Common myeloid progenitor, CD34-positive (primary cell): Measurements from ENCODE around the gene KAZN.

Experiments used
- CTCF ChIA-PET: fragments of 350-600 bp; sonication (Branson Sonifier 250); formaldehyde crosslinking; loops from one replicate; lab custom pipeline; 2021; ENCODE audit warnings: antibody characterized with exemption; lab: Charles Lee
- POLR2A ChIA-PET: fragments of 350-600 bp; sonication (Branson Sonifier 250); formaldehyde crosslinking; loops from one replicate; lab custom pipeline; 2021; ENCODE audit warnings: antibody characterized with exemption; lab: Charles Lee
- DNase-seq, 3 donors: peaks; one replicate each; pipeline versions ENCODE4 v3.0.0 to v3.0.0-alpha.2; 2013
- H3K27ac ChIP-seq, 2 experiments: 1 replicate in 1 of 2; 2 replicates in 1 of 2; pipeline ENCODE4 v1.7.0; 2013; ENCODE audit warnings: inconsistent platforms in 2 of 2, low read length in 2 of 2, mild to moderate bottlenecking in 2 of 2, low read depth in 1 of 2, moderate library complexity in 1 of 2; ENCODE audit not compliant: severe bottlenecking in 2 of 2, insufficient read depth in 1 of 2, poor library complexity in 1 of 2
- H3K27me3 ChIP-seq, 5 experiments: replicated peaks in 2 of 5; 1 replicate in 3 of 5; 2 replicates in 2 of 5; pipeline versions ENCODE4 v1.6.1 to v1.7.0; 2013; ENCODE audit warnings: low read length in 4 of 5, mild to moderate bottlenecking in 2 of 5, moderate library complexity in 2 of 5, inconsistent platforms in 1 of 5; ENCODE audit not compliant: insufficient read depth in 5 of 5, control insufficient read depth in 4 of 5
- H3K36me3 ChIP-seq, 4 experiments: 1 replicate in 2 of 4; 2 replicates in 2 of 4; pipeline versions ENCODE4 v1.6.1 to v1.7.0; 2013; ENCODE audit warnings: low read length in 3 of 4, control low read depth in 1 of 4, mild to moderate bottlenecking in 1 of 4; ENCODE audit not compliant: control insufficient read depth in 4 of 4, insufficient read depth in 4 of 4
- H3K4me1 ChIP-seq, 4 experiments: 1 replicate in 3 of 4; 2 replicates in 1 of 4; pipeline versions ENCODE4 v1.6.1 to v1.7.1; 2013; ENCODE audit warnings: low read length in 3 of 4, mild to moderate bottlenecking in 3 of 4, control low read depth in 1 of 4, inconsistent platforms in 1 of 4, moderate library complexity in 1 of 4; ENCODE audit not compliant: control insufficient read depth in 4 of 4, insufficient read depth in 4 of 4; ENCODE audit errors: control extremely low read depth in 1 of 4
- H3K4me3 ChIP-seq, 7 experiments: 1 replicate in 4 of 7; 2 replicates in 3 of 7; pipeline versions ENCODE4 v1.5.1 to v1.7.0; 2013; ENCODE audit warnings: mild to moderate bottlenecking in 7 of 7, low read length in 6 of 7, moderate library complexity in 6 of 7, inconsistent platforms in 2 of 7, low read depth in 2 of 7, control low read depth in 1 of 7; ENCODE audit not compliant: insufficient read depth in 4 of 7, control insufficient read depth in 1 of 7; ENCODE audit errors: extremely low read depth in 1 of 7
- H3K9me3 ChIP-seq, 5 experiments: 1 replicate in 4 of 5; 2 replicates in 1 of 5; pipeline versions ENCODE4 v1.6.1 to v1.7.1; 2013; ENCODE audit warnings: low read length in 4 of 5, mild to moderate bottlenecking in 2 of 5, inconsistent platforms in 1 of 5, low read depth in 1 of 5, moderate library complexity in 1 of 5; ENCODE audit not compliant: control insufficient read depth in 4 of 5, insufficient read depth in 2 of 5; ENCODE audit errors: control extremely low read depth in 1 of 5
- WGBS: methylation state at CpG from one replicate; pipeline ENCODE4 v1.1.5; 2013; ENCODE audit not compliant: insufficient coverage; 5-methylcytosine and 5-hydroxymethylcytosine counted together

The KAZN gene

GRCh38 chr1:14891991-14892390 is 293.5 kb downstream of the KAZN start:
- Histone ChIP-seq H3K27ac (no peak overlapping the region), H3K4me1 (no peaks in the 10 kb centered on the region), H3K36me3 (no peaks in the 10 kb centered on the region), H3K9me3 (peaks cover 0 to 2% (median 0%) of the 10 kb centered on the region in 5 experiments), H3K27me3 (peaks cover 0 to 7% (median 2%) of the 10 kb centered on the region in 5 experiments), H3K4me3 (no peak overlapping the region)
- POLR2A ChIA-PET: interaction anchor here (0.7 kb wide), 1 partner anchor 56 kb away, joined by 4 read pairs; no protein-coding TSS in a partner anchor
- 95% methylated on average over 4 of the region's 4 CpGs for WGBS
- DNase-seq: no peak
- CTCF ChIA-PET: no interaction called here

GRCh38 chr1:14894811-14895560 is 296.5 kb downstream of the KAZN start:
- no peaks in the 10 kb centered on the region for H3K36me3 ChIP-seq
- 78% methylated on average over 9 of the region's 11 CpGs for WGBS
- H3K4me3 ChIP-seq: no peak overlapping the region
- no peaks in the 10 kb centered on the region for H3K4me1 ChIP-seq
- DNase-seq: no peak
- ChIA-PET CTCF (interaction anchor here (1.1 kb wide), 1 partner anchor 133 kb away, joined by 3 read pairs; no protein-coding TSS in a partner anchor), POLR2A (no interaction called here)
- peaks cover 0 to 2% (median 0%) of the 10 kb centered on the region in 5 experiments for H3K9me3 ChIP-seq
- H3K27ac ChIP-seq: no peak overlapping the region
- peaks cover 0 to 14% (median 3%) of the 10 kb centered on the region in 5 experiments for H3K27me3 ChIP-seq

DNA sequence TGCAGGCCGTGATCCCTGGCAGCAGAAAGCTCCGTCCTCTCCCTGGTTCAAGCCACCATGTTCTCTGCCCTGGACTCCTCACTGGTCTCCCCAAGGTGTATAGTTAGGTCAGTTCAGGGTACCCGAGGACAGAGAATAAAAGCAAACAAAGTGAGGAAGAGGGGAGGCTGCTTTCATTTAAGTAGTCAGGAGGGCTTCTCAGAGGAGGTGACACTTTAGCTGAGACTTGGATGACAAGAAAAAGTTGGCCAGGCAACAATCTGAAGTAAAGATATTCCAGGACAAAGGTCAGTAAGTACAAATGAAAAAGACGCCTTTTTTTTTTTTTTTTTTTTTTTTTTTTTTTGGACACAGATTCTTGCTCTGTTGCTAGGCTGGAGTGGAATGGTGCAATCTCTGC is 297.2 kb downstream of the KAZN start:
- CTCF ChIA-PET: interaction anchor here (1.1 kb wide), 1 partner anchor 132 kb away, joined by 3 read pairs; no protein-coding TSS in a partner anchor
- H3K9me3 ChIP-seq: peaks cover 0 to 2% (median 0%) of the 10 kb centered on the region in 5 experiments
- H3K4me3 ChIP-seq: no peak overlapping the region

GRCh38 chr1:14896381-14897079 is 298.0 kb downstream of the KAZN start:
- ChIA-PET POLR2A (no interaction called here), CTCF (interaction anchor here (0.7 to 1.1 kb wide), 2 partner anchors 30 to 131 kb away, joined by 3 read pairs; no protein-coding TSS in a partner anchor)
- H3K27ac ChIP-seq: no peak overlapping the region
- WGBS: 94% methylated on average over 2 of the region's 3 CpGs
- H3K27me3 ChIP-seq: peaks cover 0 to 19% (median 5%) of the 10 kb centered on the region in 5 experiments
- H3K4me3 ChIP-seq: no peak overlapping the region
- H3K36me3 ChIP-seq: no peaks in the 10 kb centered on the region
- DNase-seq: no peak
- H3K4me1 ChIP-seq: no peaks in the 10 kb centered on the region
- H3K9me3 ChIP-seq: peaks cover 0 to 2% (median 0%) of the 10 kb centered on the region in 5 experiments

More for the DNA sequence above, 297.2 kb downstream of the KAZN start:
- H3K27me3 ChIP-seq: peaks cover 0 to 12% (median 3%) of the 10 kb centered on the region in 5 experiments
- H3K36me3 ChIP-seq: no peaks in the 10 kb centered on the region
- POLR2A ChIA-PET: no interaction called here
- WGBS: 93% methylated on average over 3 of the region's 4 CpGs
- H3K27ac ChIP-seq: no peak overlapping the region
- no peak for DNase-seq
- H3K4me1 ChIP-seq: no peaks in the 10 kb centered on the region

DNA sequence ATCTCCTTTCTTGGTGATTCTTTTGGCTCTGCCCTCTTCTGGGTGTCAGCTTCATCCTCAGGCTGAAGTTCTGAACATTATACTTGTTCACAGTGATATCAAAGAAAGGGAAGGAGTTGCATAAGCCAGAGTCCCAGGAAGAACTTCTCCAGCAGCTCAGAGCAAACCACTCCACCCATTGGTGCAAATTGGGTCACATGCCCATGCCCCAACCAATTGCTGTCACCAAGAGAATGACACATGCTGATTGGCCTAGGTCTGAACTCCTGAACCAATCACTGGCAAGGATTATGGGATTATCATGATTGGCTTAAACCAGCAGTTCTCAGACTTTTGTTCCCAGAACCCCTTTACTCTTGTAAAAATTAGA is 298.6 kb downstream of the KAZN start:
- no peak overlapping the region for H3K4me3 ChIP-seq
- no peaks in the 10 kb centered on the region for H3K36me3 ChIP-seq
- no peak overlapping the region for H3K27ac ChIP-seq
- H3K27me3 ChIP-seq: peaks cover 0 to 17% (median 6%) of the 10 kb centered on the region in 5 experiments
- H3K4me1 ChIP-seq: no peaks in the 10 kb centered on the region
- DNase-seq: peak in 1 of 3 donors; percentile 15
- ChIA-PET POLR2A (no interaction called here), CTCF (interaction anchor here (0.7 kb wide), 1 partner anchor 31 kb away, joined by 3 read pairs; no protein-coding TSS in a partner anchor)
- peaks cover 0 to 2% (median 0%) of the 10 kb centered on the region in 5 experiments for H3K9me3 ChIP-seq

DNA sequence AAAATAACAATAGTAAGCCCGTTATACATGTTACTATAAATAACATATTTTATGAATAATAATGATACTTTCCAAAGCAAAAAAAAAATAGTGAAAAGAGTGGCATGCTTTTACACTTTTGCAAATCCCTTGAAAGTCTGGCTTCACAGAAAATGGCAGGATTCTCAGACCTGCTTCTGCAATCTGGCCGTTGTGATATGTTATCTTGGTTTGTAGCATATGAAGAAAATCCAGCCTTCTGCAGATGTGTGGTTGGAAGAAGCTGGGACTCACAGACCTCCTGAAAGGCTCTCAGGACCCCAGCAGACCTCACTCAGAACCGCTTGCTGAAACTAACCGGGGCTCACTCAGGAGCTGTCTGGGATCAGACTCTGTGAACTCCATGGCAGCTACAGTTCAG is 299.1 kb downstream of the KAZN start:
- Histone ChIP-seq H3K4me1 (no peaks in the 10 kb centered on the region), H3K27me3 (peaks cover 0 to 13% (median 4%) of the 10 kb centered on the region in 5 experiments), H3K9me3 (peaks cover 0 to 2% (median 0%) of the 10 kb centered on the region in 5 experiments), H3K27ac (no peak overlapping the region), H3K4me3 (no peak overlapping the region), H3K36me3 (no peaks in the 10 kb centered on the region)
- 79% methylated on average over 3 of the region's 4 CpGs for whole genome bisulfite sequencing
- CTCF ChIA-PET: interaction anchor here (0.7 to 1.5 kb wide), 3 partner anchors 17 to 202 kb away, joined by 3 to 5 read pairs (median 3); no protein-coding TSS in a partner anchor
- POLR2A ChIA-PET: no interaction called here
- DNase-seq: peak in 2 of 3 donors; percentile 28 to 55
